GM12878 (cell line): ENCODE measurements around the gene TLCD3B. TPM values are rescaled to one million over a fixed set of nuclear protein-coding genes. Genes with fewer than 3 reads are reported as not detected.

ENCODE experiments used
- ATAC-seq: fragments of 200-7000 bp; cut with Tn5 transposase; 3 replicates; pipeline ENCODE4 v1.9.1; 2020; ENCODE audit warnings: mild to moderate bottlenecking, moderate library complexity
- BruUV-seq: library from RNA; stranded (reverse); fragments of 400-500 nt; replicated peaks from 2 replicates; lab custom pipeline; 2021; lab: Mats Ljungman, UMichigan
- CTCF ChIA-PET: fragments of 300-600 bp; sonication (Branson Sonifier 250); formaldehyde crosslinking; extraction: SDS; loops from one replicate; lab custom pipeline; 2021; ENCODE audit warnings: inconsistent platforms; lab: Yijun Ruan, JAX
- POLR2A ChIA-PET: fragments of 350-600 bp; formaldehyde crosslinking; extraction: SDS; loops from one replicate; lab custom pipeline; 2021; ENCODE audit warnings: inconsistent platforms; lab: Charles Lee
- RAD21 ChIA-PET: fragments of 300-600 bp; sonication (Branson Sonifier 250); formaldehyde crosslinking; loops from one replicate; lab custom pipeline; 2023; ENCODE audit warnings: antibody characterized with exemption; ENCODE audit not compliant: unreplicated experiment; lab: Charles Lee
- SMC1A ChIA-PET: fragments of 300-600 bp; sonication (Branson Sonifier 250); formaldehyde crosslinking; loops from one replicate; lab custom pipeline; 2023; ENCODE audit not compliant: unreplicated experiment, uncharacterized antibody; lab: Charles Lee
- DNase-seq: peaks from one replicate; pipeline ENCODE4 v3.0.0-alpha.2; 2011; ENCODE audit warnings: low read depth, low spot score
- FAIRE-seq: peaks from 3 replicates; lab custom pipeline; 2011; peaks lifted over from hg19 to GRCh38; lab: Jason Lieb, UNC
- H2AFZ ChIP-seq: 2 replicates; pipeline ENCODE4 v1.6.0; 2011; ENCODE audit warnings: low read depth, low read length, control low read depth; ENCODE audit not compliant: control insufficient read depth
- H3K27ac ChIP-seq: 2 replicates; pipeline ENCODE4 v1.5.1; 2011; ENCODE audit warnings: control low read depth; ENCODE audit not compliant: control insufficient read depth, insufficient read depth
- H3K27me3 ChIP-seq, 2 experiments: replicated peaks in 1 of 2; 2 replicates each; pipeline versions ENCODE4 v1.6.0 to v1.6.1; 2011; ENCODE audit warnings: low read length in 1 of 2; ENCODE audit not compliant: control insufficient read depth in 2 of 2, insufficient read depth in 2 of 2
- H3K36me3 ChIP-seq, 2 experiments: 2 replicates each; pipeline ENCODE4 v1.5.1; 2011; ENCODE audit warnings: low read length in 1 of 2; ENCODE audit not compliant: control insufficient read depth in 2 of 2, insufficient read depth in 2 of 2
- H3K4me1 ChIP-seq: 2 replicates; pipeline ENCODE4 v1.6.1; 2011; ENCODE audit warnings: mild to moderate bottlenecking, low read length, moderate library complexity, mixed read lengths; ENCODE audit not compliant: control insufficient read depth, insufficient read depth
- H3K4me2 ChIP-seq: 2 replicates; pipeline ENCODE4 v1.6.0; 2011; ENCODE audit warnings: control low read depth; ENCODE audit not compliant: control insufficient read depth, insufficient read depth
- H3K4me3 ChIP-seq: fragments of 200-600 bp; sonication (generic); 2 replicates; pipeline ENCODE4 v1.5.1; 2016
- H3K79me2 ChIP-seq: 2 replicates; pipeline ENCODE4 v1.6.0; 2011; ENCODE audit warnings: low read length; ENCODE audit not compliant: control insufficient read depth, insufficient read depth
- H3K9ac ChIP-seq: 2 replicates; pipeline ENCODE4 v1.8.0; 2011; ENCODE audit warnings: low read length, control low read depth, mixed read lengths; ENCODE audit not compliant: control insufficient read depth, insufficient read depth
- H3K9me3 ChIP-seq: replicated peaks from 3 replicates; pipeline ENCODE4 v1.5.1; 2011; ENCODE audit warnings: mild to moderate bottlenecking, low read length; ENCODE audit not compliant: control insufficient read depth, insufficient read depth
- H4K20me1 ChIP-seq: 2 replicates; pipeline ENCODE4 v1.6.0; 2011; ENCODE audit not compliant: control insufficient read depth, insufficient read depth
- ATF7 ChIP-seq: fragments of 450-650 bp; IDR thresholded peaks from 2 replicates; pipeline ENCODE4 v1.6.1; 2016; ENCODE audit warnings: low read depth, mild to moderate bottlenecking
- CREB1 ChIP-seq: IDR thresholded peaks from 2 replicates; pipeline ENCODE4 v1.6.1; 2012; ENCODE audit warnings: low read depth, mild to moderate bottlenecking, inconsistent platforms
- CTCF ChIP-seq, 3 experiments: IDR thresholded peaks in 2 of 3; conservative IDR thresholded peaks in 1 of 3; 2 replicates each; pipeline ENCODE4 v1.5.1; 2011; ENCODE audit warnings: low read depth in 3 of 3, low read length in 3 of 3, mild to moderate bottlenecking in 3 of 3, control low read depth in 2 of 3, moderate library complexity in 2 of 3, inconsistent platforms in 1 of 3, mixed read lengths in 1 of 3; ENCODE audit not compliant: control insufficient read depth in 2 of 3, insufficient read depth in 1 of 3; ENCODE audit errors: extremely low read depth in 1 of 3
- DPF2 ChIP-seq: fragments of 450-650 bp; IDR thresholded peaks from 2 replicates; pipeline ENCODE4 v1.6.1; 2017; ENCODE audit warnings: mild to moderate bottlenecking
- FOXK2 ChIP-seq: fragments of 450-650 bp; IDR thresholded peaks from 2 replicates; pipeline ENCODE4 v1.6.1; 2017; ENCODE audit warnings: mild to moderate bottlenecking, moderate library complexity
- KDM1A ChIP-seq: fragments of 200-600 bp; sonication (generic); IDR thresholded peaks from 2 replicates; pipeline ENCODE4 v1.6.1; 2016; ENCODE audit warnings: borderline replicate concordance
- KLF5 ChIP-seq: fragments of 450-650 bp; IDR thresholded peaks from 2 replicates; pipeline ENCODE4 v1.6.1; 2014; ENCODE audit warnings: mild to moderate bottlenecking; ENCODE audit not compliant: partially characterized antibody
- LARP7 ChIP-seq: fragments of 450-650 bp; IDR thresholded peaks from 2 replicates; pipeline ENCODE4 v1.6.1; 2017; ENCODE audit warnings: mild to moderate bottlenecking
- MEF2B ChIP-seq: fragments of 450-650 bp; IDR thresholded peaks from 2 replicates; pipeline ENCODE4 v1.6.1; 2018; ENCODE audit warnings: mild to moderate bottlenecking, moderate library complexity; ENCODE audit not compliant: partially characterized antibody, poor library complexity, severe bottlenecking
- MTA3 ChIP-seq: IDR thresholded peaks from 2 replicates; pipeline ENCODE4 v1.6.1; 2012; ENCODE audit warnings: low read length, inconsistent platforms, borderline replicate concordance
- NKRF ChIP-seq: fragments of 450-650 bp; conservative IDR thresholded peaks from 2 replicates; pipeline ENCODE4 v1.6.1; 2017; ENCODE audit warnings: mild to moderate bottlenecking, moderate library complexity
- NR2C2 ChIP-seq: IDR thresholded peaks from 2 replicates; pipeline ENCODE4 v1.6.1; 2011; ENCODE audit warnings: borderline replicate concordance, low read depth; ENCODE audit not compliant: control insufficient read depth, insufficient read length
- POLR2A ChIP-seq: IDR thresholded peaks from 2 replicates; pipeline ENCODE4 v1.6.1; 2011; ENCODE audit warnings: low read depth, mild to moderate bottlenecking, low read length
- SMC3 ChIP-seq: IDR thresholded peaks from 2 replicates; pipeline ENCODE4 v1.6.1; 2011; ENCODE audit warnings: low read length, improper control_type of control experiment, borderline replicate concordance
- STAT3 ChIP-seq: IDR thresholded peaks from 2 replicates; pipeline ENCODE4 v1.6.1; 2011; ENCODE audit warnings: low read depth, low read length, improper control_type of control experiment
- TAF1 ChIP-seq: IDR thresholded peaks from 2 replicates; pipeline ENCODE4 v1.6.1; 2011; ENCODE audit warnings: mild to moderate bottlenecking, low read depth, low read length, borderline replicate concordance
- WGBS: methylation state at CpG from one replicate; pipeline ENCODE4 v1.1.6; 2016; ENCODE audit warnings: low lambda C conversion rate; ENCODE audit not compliant: insufficient replicate concordance, insufficient coverage; ENCODE audit errors: missing lambda C conversion rate; 5-methylcytosine and 5-hydroxymethylcytosine counted together
- in situ Hi-C: fragments of 300-500 bp; cut with MboI; formaldehyde crosslinking; loops from 9 replicates; pipeline ENCODE4 v1.14.3; 2018; ENCODE audit warnings: mixed read lengths
- intact Hi-C: fragments of 100-400 bp; cut with micrococcal nuclease; formaldehyde crosslinking; loops from one replicate; pipeline ENCODE4 v1.14.2; 2022; ENCODE audit not compliant: unreplicated experiment
- polyA plus RNA-seq, 11 experiments: library from polyadenylated mRNA; depleted of rRNA in 4 of 11; unstranded in 6 of 11; stranded (reverse) in 5 of 11; fragments of >200 nt; fragmentation: Nextera tagmentation in 4 of 11; fragmentation: Illumina TruSeq in 1 of 11; extraction: Ambion mirVana in 4 of 11; extraction: Trizol in 1 of 11; gene quantifications; 1 replicate in 1 of 11; 2 replicates in 10 of 11; pipeline versions ENCODE4 v1.2.1 to v1.2.3, GENCODE V29; 2011 to 2016; ENCODE audit warnings: inconsistent platforms in 2 of 11, missing spikeins in 2 of 11, low read depth in 1 of 11
- total RNA-seq, 4 experiments: library from RNA; depleted of rRNA in 3 of 4; stranded (reverse); fragments of >200 nt in 3 of 4; fragmentation: Illumina TruSeq in 1 of 4; extraction: Trizol in 1 of 4; gene quantifications; 2 replicates each; pipeline versions ENCODE4 v1.2.1 to v1.2.3, GENCODE V29; 2013 to 2021
- TF ChIP-seq, protein P1 (sequence below): fragments of 450-650 bp; IDR thresholded peaks from 2 replicates; pipeline ENCODE4 v1.6.1; 2017; ENCODE audit warnings: mild to moderate bottlenecking, low read depth, inconsistent platforms; ENCODE audit not compliant: poor library complexity, severe bottlenecking

TLCD3B gene
- total and polyA plus RNA-seq, 10 of the 15 experiments (the other 5 are each of a cell fraction or from before 2014, with no cell fraction given): 0.05 to 0.51 (median 0.18) TPM; not detected in 4

GRCh38 chr16:30063893-30064728, 33.0 kb upstream of the TLCD3B start:
- peak overlapping the region; percentile 93 for H3K9ac ChIP-seq
- H3K27me3 ChIP-seq: no peaks in the 10 kb centered on the region
- peaks cover 20% of the 10 kb centered on the region for H4K20me1 ChIP-seq
- intact Hi-C loops: no loop called here
- FAIRE-seq (peak; percentile 66), DNase-seq (peak; percentile 53), ATAC-seq (peak; percentile 61)
- H3K9me3 ChIP-seq: no peaks in the 10 kb centered on the region
- WGBS: under 1% methylated on average over 27 of the region's 27 CpGs
- peak overlapping the region; percentile 94 for H3K27ac ChIP-seq
- BruUV-seq: TSS peak; percentile 48
- in situ Hi-C loops: no loop called here
- peak overlapping the region; percentile 94 for H3K4me3 ChIP-seq
- H3K4me1 ChIP-seq: peaks cover 25% of the 10 kb centered on the region
- peak overlapping the region; percentile 35 for H2AFZ ChIP-seq
- ChIA-PET SMC1A (interaction anchor here (0.6 to 1.2 kb wide), 6 partner anchors 13 to 415 kb away, joined by 3 to 9 read pairs (median 3); partner anchors contain the start of gene TBX6), CTCF (interaction anchor here (0.7 to 8.5 kb wide), 7 partner anchors 9 to 122 kb away, joined by 3 to 77 read pairs (median 5); partner anchors contain the start of genes TBX6 and YPEL3), RAD21 (interaction anchor here (0.6 to 3.7 kb wide), 6 partner anchors 9 to 565 kb away, joined by 3 to 42 read pairs (median 5); partner anchors contain the start of genes CORO1A and TBX6), POLR2A (interaction anchor here (0.6 to 4.3 kb wide), 9 partner anchors 9 to 38 kb away, joined by 4 to 21 read pairs (median 7); partner anchors contain the start of genes PPP4C, TBX6 and YPEL3)
- H3K79me2 ChIP-seq: peaks cover 55% of the 10 kb centered on the region
- peak overlapping the region; percentile 81 for H3K4me2 ChIP-seq
- H3K36me3 ChIP-seq: peaks cover 19 to 21% of the 10 kb centered on the region in 2 experiments
- 0 out of 2 replicates have a peak, but pooled peaks have one; percentile 70 for TF ChIP-seq NKRF
- peak; percentile 52; the same call in 1 of the 2 replicates for TF ChIP-seq DPF2
- 0 out of 2 replicates have a peak, but pooled peaks have one; percentile 44 for TF ChIP-seq LARP7
- TF ChIP-seq, protein P1, sequence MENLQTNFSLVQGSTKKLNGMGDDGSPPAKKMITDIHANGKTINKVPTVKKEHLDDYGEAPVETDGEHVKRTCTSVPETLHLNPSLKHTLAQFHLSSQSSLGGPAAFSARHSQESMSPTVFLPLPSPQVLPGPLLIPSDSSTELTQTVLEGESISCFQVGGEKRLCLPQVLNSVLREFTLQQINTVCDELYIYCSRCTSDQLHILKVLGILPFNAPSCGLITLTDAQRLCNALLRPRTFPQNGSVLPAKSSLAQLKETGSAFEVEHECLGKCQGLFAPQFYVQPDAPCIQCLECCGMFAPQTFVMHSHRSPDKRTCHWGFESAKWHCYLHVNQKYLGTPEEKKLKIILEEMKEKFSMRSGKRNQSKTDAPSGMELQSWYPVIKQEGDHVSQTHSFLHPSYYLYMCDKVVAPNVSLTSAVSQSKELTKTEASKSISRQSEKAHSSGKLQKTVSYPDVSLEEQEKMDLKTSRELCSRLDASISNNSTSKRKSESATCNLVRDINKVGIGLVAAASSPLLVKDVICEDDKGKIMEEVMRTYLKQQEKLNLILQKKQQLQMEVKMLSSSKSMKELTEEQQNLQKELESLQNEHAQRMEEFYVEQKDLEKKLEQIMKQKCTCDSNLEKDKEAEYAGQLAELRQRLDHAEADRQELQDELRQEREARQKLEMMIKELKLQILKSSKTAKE: peak; percentile 60
- no peak for TF ChIP-seq NR2C2
- TF ChIP-seq KLF5: no peak
- 0 out of 2 replicates have a peak, but pooled peaks have one; percentile 3 for TF ChIP-seq SMC3
- no peak for TF ChIP-seq STAT3
- TF ChIP-seq POLR2A: peak; percentile 72
- peak; percentile 35 to 68 (median 38); a peak in 5 of 6 replicates for TF ChIP-seq CTCF (IDR thresholded peaks at IDR 0.05 in 2 of 3, conservative IDR thresholded peaks at IDR 0.05 in 1 of 3; ENCODE audit: control insufficient read depth in 2 of 3, extremely low read depth in 1 of 3, insufficient read depth in 1 of 3, low read depth in 3 of 3, low read length in 3 of 3)
- no peak for TF ChIP-seq MTA3
- peak; percentile 85 for TF ChIP-seq MEF2B
- 0 out of 2 replicates have a peak, but pooled peaks have one; percentile 48 for TF ChIP-seq TAF1
- no peak for TF ChIP-seq KDM1A
- peak; percentile 45; the same call in 1 of the 2 replicates for TF ChIP-seq ATF7
- TF ChIP-seq FOXK2: no peak
- peak; percentile 33; the same call in 1 of the 2 replicates for TF ChIP-seq CREB1
